SJSA1 (cell line): ENCODE results near the gene DEFB108B. TPM values are rescaled to one million over a fixed set of nuclear protein-coding genes. Genes with fewer than 3 reads are reported as not detected.
"Not testable (repeated sequence)": the region's sequence is repeated elsewhere in the genome, so short reads cannot be mapped to it uniquely, and the experiment has no call there.

Source experiments
- DNase-seq, 2 experiments: peaks; one replicate each; pipeline ENCODE4 v3.0.0-alpha.2; 2015 to 2020; ENCODE audit warnings: low spot score in 2 of 2, low read depth in 1 of 2
- H3K27ac ChIP-seq: fragments of 250-450 bp; sonication (Bioruptor Pico); 2 replicates; pipeline ENCODE4 v1.5.1; 2020; ENCODE audit warnings: mild to moderate bottlenecking, moderate library complexity
- H3K27me3 ChIP-seq: fragments of 250-450 bp; sonication (Bioruptor Pico); replicated peaks from 2 replicates; pipeline ENCODE4 v1.5.1; 2020; ENCODE audit warnings: mild to moderate bottlenecking, moderate library complexity
- H3K36me3 ChIP-seq: fragments of 250-450 bp; sonication (Bioruptor Pico); 2 replicates; pipeline ENCODE4 v1.5.1; 2020; ENCODE audit warnings: mild to moderate bottlenecking
- H3K4me1 ChIP-seq: fragments of 250-450 bp; sonication (Bioruptor Pico); replicated peaks from 2 replicates; pipeline ENCODE4 v1.6.1; 2021; ENCODE audit warnings: mild to moderate bottlenecking
- H3K4me3 ChIP-seq: fragments of 250-450 bp; sonication (Bioruptor Pico); 2 replicates; pipeline ENCODE4 v1.5.1; 2020; ENCODE audit warnings: mild to moderate bottlenecking
- H3K9me3 ChIP-seq: fragments of 250-450 bp; sonication (Bioruptor Pico); replicated peaks from 2 replicates; pipeline ENCODE4 v1.5.1; 2020; ENCODE audit warnings: mild to moderate bottlenecking
- total RNA-seq: library from RNA; depleted of rRNA; stranded (reverse); fragments of >200 nt; shearing (Covaris generic); gene quantifications from 2 replicates; pipeline ENCODE4 v1.2.3, GENCODE V29; 2014; rRNA removed

DEFB108B gene
- total RNA-seq, 1 experiment from 2014 or later: not detected

- H3K36me3 ChIP-seq, DNase-seq, H3K4me3 ChIP-seq, H3K27me3 ChIP-seq, H3K27ac ChIP-seq, H3K4me1 ChIP-seq, H3K9me3 ChIP-seq: not testable (repeated sequence)
These were observed 27.8 kb downstream of the DEFB108B start for GRCh38 chr11:71860835-71861234.

- not testable (repeated sequence) for H3K36me3 ChIP-seq, H3K27ac ChIP-seq, H3K4me1 ChIP-seq, H3K4me3 ChIP-seq, H3K27me3 ChIP-seq, H3K9me3 ChIP-seq
- peak; percentile 30 to 41 for DNase-seq
These were observed 31.1 kb downstream of the DEFB108B start for GRCh38 chr11:71863978-71864627.

GRCh38 chr11:71867209-71867608 lies 34.2 kb downstream of the DEFB108B start:
- H3K27ac ChIP-seq, H3K36me3 ChIP-seq, H3K4me1 ChIP-seq, H3K4me3 ChIP-seq, DNase-seq, H3K9me3 ChIP-seq, H3K27me3 ChIP-seq: not testable (repeated sequence)

- not testable (repeated sequence) for H3K4me1 ChIP-seq, DNase-seq, H3K9me3 ChIP-seq, H3K4me3 ChIP-seq, H3K27ac ChIP-seq, H3K27me3 ChIP-seq, H3K36me3 ChIP-seq
These were observed 36.9 kb downstream of the DEFB108B start for GRCh38 chr11:71869931-71870330.

DNA sequence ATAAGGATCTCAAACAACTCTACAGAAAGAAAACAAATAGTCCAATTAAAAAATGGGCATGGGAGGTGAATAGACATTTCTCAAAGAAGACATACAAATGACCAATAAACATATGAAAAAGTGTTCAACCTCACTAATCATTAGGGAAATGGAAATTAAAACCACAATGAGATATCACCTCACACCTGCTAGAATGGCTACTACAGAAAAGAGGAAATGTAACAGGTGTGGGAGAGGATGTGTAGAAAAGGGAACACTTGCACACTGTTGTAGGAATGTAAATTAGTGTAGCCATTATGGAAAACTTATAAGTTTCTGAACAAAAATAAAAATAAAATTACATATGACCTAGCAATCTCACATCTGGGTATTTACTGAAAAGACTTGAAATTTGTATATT lies 37.7 kb downstream of the DEFB108B start:
- H3K9me3 ChIP-seq, H3K4me1 ChIP-seq, DNase-seq, H3K36me3 ChIP-seq, H3K27me3 ChIP-seq, H3K27ac ChIP-seq, H3K4me3 ChIP-seq: not testable (repeated sequence)

GRCh38 chr11:71876262-71876661 lies 43.3 kb downstream of the DEFB108B start:
- not testable (repeated sequence) for H3K36me3 ChIP-seq, H3K4me1 ChIP-seq, DNase-seq, H3K27ac ChIP-seq, H3K9me3 ChIP-seq, H3K27me3 ChIP-seq, H3K4me3 ChIP-seq

DNA sequence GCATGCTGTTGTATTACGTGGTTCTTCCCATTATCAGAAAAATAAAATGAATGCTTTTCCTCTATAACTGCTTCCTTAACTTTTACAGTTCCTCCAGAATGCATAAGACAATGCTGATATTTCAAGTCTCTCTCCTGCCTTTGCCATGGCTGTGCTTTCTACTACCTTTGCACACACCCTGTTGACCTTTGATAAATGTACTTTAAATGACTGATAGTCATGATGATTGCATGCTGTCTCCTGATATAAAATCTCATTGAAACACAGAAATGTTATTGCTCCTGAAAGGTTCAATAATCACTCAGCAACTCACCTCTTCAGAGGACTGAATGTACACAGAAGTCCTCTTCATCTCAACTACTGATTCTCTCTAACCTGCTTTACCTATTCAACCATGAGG lies 45.1 kb downstream of the DEFB108B start, which contains the start of gene DEFB131B:
DEFB131B (plus strand) TSS at position 395 of the 400 bp plus-strand sequence; CDS start at position 395, 0 bp downstream.
- not testable (repeated sequence) for H3K9me3 ChIP-seq, DNase-seq, H3K27ac ChIP-seq, H3K27me3 ChIP-seq, H3K4me1 ChIP-seq, H3K36me3 ChIP-seq, H3K4me3 ChIP-seq

- not testable (repeated sequence) for DNase-seq, H3K4me1 ChIP-seq, H3K27ac ChIP-seq, H3K9me3 ChIP-seq, H3K27me3 ChIP-seq, H3K36me3 ChIP-seq, H3K4me3 ChIP-seq
These were observed 52.8 kb downstream of the DEFB108B start for GRCh38 chr11:71885806-71886205.

Other genes starting within 250 kb of the DEFB108B start
- not detected in 2 replicates for gene DEFB131B, start 45.3 kb downstream of the DEFB108B start, total RNA-seq
- 0.47 and 3.2 TPM in 2 replicates for gene XNDC1N, start 95.4 kb downstream of the DEFB108B start, total RNA-seq
- gene RNF121, start 95.8 kb downstream of the DEFB108B start, total RNA-seq: 6.4 and 21.4 TPM in 2 replicates
- 0.06 and 3.3 TPM in 2 replicates for gene IL18BP, start 165.7 kb downstream of the DEFB108B start, total RNA-seq
- gene NUMA1, start 247.3 kb downstream of the DEFB108B start, total RNA-seq: 38.4 and 46.4 TPM in 2 replicates
- 4.1 TPM in 1 of 2 replicates, not detected in the other for gene LRRC51, start 247.7 kb downstream of the DEFB108B start, total RNA-seq